ENCODE results near the gene CLEC17A. TPM values are rescaled to one million over a fixed set of nuclear protein-coding genes. Genes with fewer than 3 reads are reported as not detected.

CLEC17A gene
- total and polyA plus RNA-seq, 5 donors from 2014 or later: 0.25 TPM; not detected in 4

GRCh38 chr19:14654786-14655560, 72.1 kb downstream of the CLEC17A start:
- H3K27ac ChIP-seq (ENCODE audit: insufficient read depth, low read length, poor library complexity, severe bottlenecking): no peak overlapping the region
- no peak for DNase-seq

GRCh38 chr19:14655726-14656125, 72.8 kb downstream of the CLEC17A start:
- no peak for ATAC-seq (ENCODE audit: low read depth in 2 of 2)

More at GRCh38 chr19:14654786-14655560, 72.1 kb downstream of the CLEC17A start:
- no peak overlapping the region for H3K4me3 ChIP-seq (ENCODE audit: low read depth, low read length)
- no peaks in the 10 kb centered on the region for H3K4me1 ChIP-seq (ENCODE audit: control insufficient read depth, insufficient read depth, low read length, poor library complexity, severe bottlenecking)
- Mint-ChIP-seq H3K27me3 (peaks cover 26% of the 10 kb centered on the region), H3K4me1 (no peaks in the 10 kb centered on the region), H3K27ac (no peak overlapping the region), H3K4me3 (no peak overlapping the region), H3K9me3 (no peaks in the 10 kb centered on the region), H3K36me3 (no peaks in the 10 kb centered on the region)
- no peaks in the 10 kb centered on the region for H3K36me3 ChIP-seq (ENCODE audit: control insufficient read depth, insufficient read depth, low read length)
- no peak for ATAC-seq (ENCODE audit: low read depth in 2 of 2)
- H3K9me3 ChIP-seq (ENCODE audit: control insufficient read depth in 2 of 2, low read length in 2 of 2): no peaks in the 10 kb centered on the region
- H3K27me3 ChIP-seq (ENCODE audit: control insufficient read depth, insufficient read depth, low read length): no peaks in the 10 kb centered on the region

GRCh38 chr19:14659874-14660489, 77.1 kb downstream of the CLEC17A start:
- Histone ChIP-seq H3K4me1 (ENCODE audit: control insufficient read depth, insufficient read depth, low read length, poor library complexity, severe bottlenecking) (no peaks in the 10 kb centered on the region), H3K27ac (ENCODE audit: insufficient read depth, low read length, poor library complexity, severe bottlenecking) (no peak overlapping the region), H3K27me3 (ENCODE audit: control insufficient read depth, insufficient read depth, low read length) (peaks cover 5% of the 10 kb centered on the region), H3K36me3 (ENCODE audit: control insufficient read depth, insufficient read depth, low read length) (no peaks in the 10 kb centered on the region), H3K9me3 (ENCODE audit: control insufficient read depth in 2 of 2, low read length in 2 of 2) (no peaks in the 10 kb centered on the region), H3K4me3 (ENCODE audit: low read depth, low read length) (no peak overlapping the region)
- Mint-ChIP-seq H3K36me3 (no peaks in the 10 kb centered on the region), H3K9me3 (no peaks in the 10 kb centered on the region), H3K4me3 (no peak overlapping the region), H3K27ac (no peak overlapping the region), H3K4me1 (peaks cover 0 to 2% (median 0%) of the 10 kb centered on the region in 4 donors), H3K27me3 (peaks cover 9% of the 10 kb centered on the region)
- no peak for ATAC-seq (ENCODE audit: low read depth in 2 of 2)
- no peak for DNase-seq

More at GRCh38 chr19:14655726-14656125, 72.8 kb downstream of the CLEC17A start:
- Histone ChIP-seq H3K27me3 (ENCODE audit: control insufficient read depth, insufficient read depth, low read length) (no peaks in the 10 kb centered on the region), H3K4me3 (ENCODE audit: low read depth, low read length) (no peak overlapping the region), H3K27ac (ENCODE audit: insufficient read depth, low read length, poor library complexity, severe bottlenecking) (no peak overlapping the region), H3K4me1 (ENCODE audit: control insufficient read depth, insufficient read depth, low read length, poor library complexity, severe bottlenecking) (no peaks in the 10 kb centered on the region), H3K9me3 (ENCODE audit: control insufficient read depth in 2 of 2, low read length in 2 of 2) (no peaks in the 10 kb centered on the region), H3K36me3 (ENCODE audit: control insufficient read depth, insufficient read depth, low read length) (no peaks in the 10 kb centered on the region)
- DNase-seq: no peak
- Mint-ChIP-seq H3K4me3 (no peak overlapping the region), H3K36me3 (no peaks in the 10 kb centered on the region), H3K27ac (no peak overlapping the region), H3K4me1 (no peaks in the 10 kb centered on the region), H3K27me3 (peaks cover 21% of the 10 kb centered on the region), H3K9me3 (no peaks in the 10 kb centered on the region)

- Histone ChIP-seq H3K36me3 (ENCODE audit: control insufficient read depth, insufficient read depth, low read length) (no peaks in the 10 kb centered on the region), H3K4me3 (ENCODE audit: low read depth, low read length) (no peak overlapping the region), H3K27me3 (ENCODE audit: control insufficient read depth, insufficient read depth, low read length) (peaks cover 5% of the 10 kb centered on the region), H3K9me3 (ENCODE audit: control insufficient read depth in 2 of 2, low read length in 2 of 2) (no peaks in the 10 kb centered on the region), H3K27ac (ENCODE audit: insufficient read depth, low read length, poor library complexity, severe bottlenecking) (no peak overlapping the region), H3K4me1 (ENCODE audit: control insufficient read depth, insufficient read depth, low read length, poor library complexity, severe bottlenecking) (no peaks in the 10 kb centered on the region)
- no peaks in the 10 kb centered on the region for H3K9me3 Mint-ChIP-seq
- no peaks in the 10 kb centered on the region for H3K36me3 Mint-ChIP-seq
- peaks cover 9% of the 10 kb centered on the region for H3K27me3 Mint-ChIP-seq
- H3K27ac Mint-ChIP-seq: no peak overlapping the region
- no peak overlapping the region for H3K4me3 Mint-ChIP-seq
- peaks cover 0 to 2% (median 0%) of the 10 kb centered on the region in 4 donors for H3K4me1 Mint-ChIP-seq
- ATAC-seq (ENCODE audit: low read depth in 2 of 2) (no peak), DNase-seq (no peak)
Observed at GRCh38 chr19:14661372-14661924, 78.6 kb downstream of the CLEC17A start.

Other genes starting within 250 kb of the CLEC17A start
- gene ADGRE5, start 201.6 kb upstream of the CLEC17A start, total RNA-seq: 670 TPM
- gene ADGRE5, start 201.6 kb upstream of the CLEC17A start, polyA plus RNA-seq: 100 to 1,000 TPM; 122 to 174 (median 144) TPM
- 232 TPM for gene DDX39A, start 163.7 kb upstream of the CLEC17A start, total RNA-seq
- gene DDX39A, start 163.7 kb upstream of the CLEC17A start, polyA plus RNA-seq: 100 to 1,000 TPM; 110 to 150 (median 125) TPM
- gene PKN1, start 149.8 kb upstream of the CLEC17A start, total RNA-seq: 151 TPM
- gene PKN1, start 149.8 kb upstream of the CLEC17A start, polyA plus RNA-seq: 10 to 100 TPM; 43.2 to 61.7 (median 52.1) TPM
- gene PTGER1, start 107.7 kb upstream of the CLEC17A start, total RNA-seq: not detected
- not detected for gene PTGER1, start 107.7 kb upstream of the CLEC17A start, polyA plus RNA-seq
- gene GIPC1, start 87.0 kb upstream of the CLEC17A start, total RNA-seq: 37.5 TPM
- 10 to 100 TPM; 44.0 to 62.0 (median 55.7) TPM for gene GIPC1, start 87.0 kb upstream of the CLEC17A start, polyA plus RNA-seq
- gene DNAJB1, start 64.7 kb upstream of the CLEC17A start, total RNA-seq: 754 TPM
- 100 to 1,000 TPM; 302 to 349 (median 332) TPM for gene DNAJB1, start 64.7 kb upstream of the CLEC17A start, polyA plus RNA-seq
- 159 TPM for gene TECR, start 53.5 kb upstream of the CLEC17A start, total RNA-seq
- gene TECR, start 53.5 kb upstream of the CLEC17A start, polyA plus RNA-seq: 100 to 1,000 TPM; 304 to 351 (median 335) TPM
- gene NDUFB7, start 11.0 kb upstream of the CLEC17A start, total RNA-seq: 51.4 TPM
- gene NDUFB7, start 11.0 kb upstream of the CLEC17A start, polyA plus RNA-seq: 100 to 1,000 TPM; 196 to 238 (median 218) TPM
- not detected for gene ADGRE3, start 91.8 kb downstream of the CLEC17A start, total RNA-seq
- not detected for gene ADGRE3, start 91.8 kb downstream of the CLEC17A start, polyA plus RNA-seq
- gene ZNF333, start 107.0 kb downstream of the CLEC17A start, total RNA-seq: 24.7 TPM
- gene ZNF333, start 107.0 kb downstream of the CLEC17A start, polyA plus RNA-seq: 10 to 100 TPM in 3 of 4 donors, 1 to 10 TPM in 1; 8.1 to 11.0 (median 10.3) TPM
- 2.1 TPM for gene ADGRE2, start 195.5 kb downstream of the CLEC17A start, total RNA-seq
- under 1 TPM in 1 of 4 donors, not detected in 3; 0.18 TPM for gene ADGRE2, start 195.5 kb downstream of the CLEC17A start, polyA plus RNA-seq